ENCODE measurements around the gene MRRF.

DNA sequence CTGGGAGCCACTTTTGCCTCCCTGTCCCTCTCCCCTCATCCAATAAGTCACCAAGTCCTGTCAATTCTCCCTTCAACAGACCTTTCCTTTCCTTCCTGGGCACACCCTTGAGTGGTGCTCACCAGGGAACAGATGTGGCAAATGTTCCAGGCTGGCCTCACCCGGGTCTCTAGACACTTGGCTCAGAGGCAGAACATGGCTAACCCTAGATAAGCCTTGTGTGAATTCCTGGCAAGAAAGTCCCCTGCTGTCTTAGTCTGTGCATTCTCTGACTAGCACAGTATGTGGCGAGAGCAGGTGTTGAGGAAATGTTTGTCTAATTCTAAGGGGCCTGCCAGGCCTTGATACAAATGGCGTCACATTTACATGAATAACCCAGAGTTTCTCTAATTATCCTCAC, 64.9 kb downstream of the MRRF start:
- no peak for TF ChIP-seq ELF4 (IDR thresholded peaks at IDR 0.05)
- no peak for TF ChIP-seq ARNT (IDR thresholded peaks at IDR 0.05)
- TF ChIP-seq ZNF384 (IDR thresholded peaks at IDR 0.05), result no peak
- TF ChIP-seq FOXK2 (IDR thresholded peaks at IDR 0.05), result no peak
- TF ChIP-seq FOXM1 (IDR thresholded peaks at IDR 0.05; ENCODE audit: borderline replicate concordance), result no peak
